ENCODE results near the gene C4orf50.
"Not testable (repeated sequence)": the region's sequence is repeated elsewhere in the genome, so short reads cannot be mapped to it uniquely, and the experiment has no call there.

The C4orf50 gene

GRCh38 chr4:5856362-5856761 lies 161.9 kb downstream of the C4orf50 start:
- not testable (repeated sequence) for DNase-seq (ENCODE audit: low read depth)

GRCh38 chr4:5854929-5855328 lies 163.3 kb downstream of the C4orf50 start:
- DNase-seq (ENCODE audit: low read depth) = no peak

GRCh38 chr4:5852523-5853202 lies 165.6 kb downstream of the C4orf50 start:
- no peak for DNase-seq (ENCODE audit: low read depth)

- DNase-seq (ENCODE audit: low read depth) = no peak
These were observed 166.5 kb downstream of the C4orf50 start for GRCh38 chr4:5851637-5852301.
